H1 (cell line): Measurements from ENCODE around the gene ABI3. TPM values are rescaled to one million over a fixed set of nuclear protein-coding genes. Genes with fewer than 3 reads are reported as not detected.

ENCODE experiments used
- BCL11A ChIP-seq, 2 experiments: IDR thresholded peaks; one replicate each; pipeline ENCODE4 v1.6.1; 2011; ENCODE audit warnings: low read depth in 2 of 2, low read length in 2 of 2, mild to moderate bottlenecking in 2 of 2
- CHD7 ChIP-seq: fragments of 300-600 bp; sonication (generic); IDR thresholded peaks from 2 replicates; pipeline ENCODE4 v1.7.1; 2012; ENCODE audit warnings: low read length, moderate library complexity, mild to moderate bottlenecking, inconsistent platforms; ENCODE audit not compliant: insufficient replicate concordance
- EP300 ChIP-seq, 2 experiments: IDR thresholded peaks; 1 replicate in 1 of 2; 2 replicates in 1 of 2; pipeline ENCODE4 v1.6.1; 2011 to 2012; ENCODE audit warnings: low read depth in 2 of 2, low read length in 2 of 2, mild to moderate bottlenecking in 2 of 2, borderline replicate concordance in 1 of 2, inconsistent platforms in 1 of 2, moderate library complexity in 1 of 2
- KDM5A ChIP-seq: fragments of 200-600 bp; IDR thresholded peaks from 2 replicates; pipeline ENCODE4 v1.7.1; 2012; ENCODE audit warnings: mild to moderate bottlenecking, low read length, inconsistent platforms, mixed read lengths
- NANOG ChIP-seq: IDR thresholded peaks from 2 replicates; pipeline ENCODE4 v1.6.1; 2011; ENCODE audit warnings: low read length, low read depth, mild to moderate bottlenecking, inconsistent platforms; ENCODE audit not compliant: insufficient read depth, poor library complexity, severe bottlenecking
- PHF8 ChIP-seq: fragments of 200-600 bp; sonication (generic); conservative IDR thresholded peaks from 2 replicates; pipeline ENCODE4 v1.7.1; 2012; ENCODE audit warnings: low read depth, mild to moderate bottlenecking, inconsistent platforms, low read length, moderate library complexity
- POLR2AphosphoS5 ChIP-seq: IDR thresholded peaks from 2 replicates; pipeline ENCODE4 v1.6.1; 2011; ENCODE audit warnings: low read depth, low read length
- RBBP5 ChIP-seq: IDR thresholded peaks from 2 replicates; pipeline ENCODE4 v1.7.1; 2012; ENCODE audit warnings: low read depth, mild to moderate bottlenecking, inconsistent platforms, low read length, moderate library complexity, borderline replicate concordance
- RFX5 ChIP-seq: IDR thresholded peaks from 2 replicates; pipeline ENCODE4 v1.6.1; 2011; ENCODE audit warnings: low read depth, low read length, improper control_type of control experiment, borderline replicate concordance
- SIRT6 ChIP-seq: IDR thresholded peaks from one replicate; pipeline ENCODE4 v1.7.1; 2012; ENCODE audit warnings: low read length, inconsistent platforms
- SP1 ChIP-seq: IDR thresholded peaks from 2 replicates; pipeline ENCODE4 v1.6.1; 2011; ENCODE audit warnings: low read depth, low read length
- SP2 ChIP-seq: IDR thresholded peaks from 2 replicates; pipeline ENCODE4 v1.6.1; 2012; ENCODE audit warnings: mild to moderate bottlenecking, low read length, inconsistent platforms
- polyA plus RNA-seq, 7 experiments: library from polyadenylated mRNA; depleted of rRNA in 3 of 7; stranded (reverse) in 5 of 7; unstranded in 2 of 7; fragments of >200 nt in 5 of 7; fragments of 200-250 nt in 2 of 7; gene quantifications; 1 replicate in 5 of 7; 2 replicates in 1 of 7; 4 replicates in 1 of 7; pipeline versions ENCODE4 v1.2.1 to v1.2.3, GENCODE V29; 2011 to 2013; ENCODE audit warnings: missing spikeins in 2 of 7, mixed read lengths in 2 of 7
- total RNA-seq: library from RNA; stranded (reverse); fragmentation: NEBNext Ultra II Directional; extraction: Animal tissue kit (Norgen Biotek cat#: 25700); gene quantifications from 2 replicates; pipeline ENCODE4 v1.2.1, GENCODE V29; 2021

The ABI3 gene
- total and polyA plus RNA-seq, 2 of the 8 experiments (the other 6 are each of a cell fraction or from before 2014, with no cell fraction given), result 1.3 to 2.5 TPM

GRCh38 chr17:49198211-49198610, 12.3 kb upstream of the ABI3 start (continued):
- TF ChIP-seq CHD7, result no peak
- TF ChIP-seq RBBP5, result no peak
- TF ChIP-seq BCL11A (IDR thresholded peaks at IDR 0.05; ENCODE audit: low read depth in 2 of 2, low read length in 2 of 2), result no peak
- no peak for TF ChIP-seq NANOG
- no peak for TF ChIP-seq SIRT6
- no peak for TF ChIP-seq POLR2AphosphoS5
- TF ChIP-seq SP1, result no peak
- TF ChIP-seq EP300 (IDR thresholded peaks at IDR 0.05; ENCODE audit: borderline replicate concordance in 1 of 2, low read depth in 2 of 2, low read length in 2 of 2), result no peak
- no peak for TF ChIP-seq SP2
- no peak for TF ChIP-seq KDM5A
- TF ChIP-seq RFX5, result no peak
- TF ChIP-seq PHF8, result no peak
